ENCODE results near the gene CD96. TPM values are rescaled to one million over a fixed set of nuclear protein-coding genes. Genes with fewer than 3 reads are reported as not detected.

The CD96 gene
- total and polyA plus RNA-seq, 12 donors: 0.22 to 5.6 (median 0.90) TPM; not detected in 1

GRCh38 chr3:111506435-111506834 lies 35.6 kb upstream of the CD96 start:
- TF ChIP-seq CTCF (IDR thresholded peaks at IDR 0.05) (no peak), POLR2A (IDR thresholded peaks at IDR 0.05) (no peak)
- no peak for DNase-seq
- Histone ChIP-seq H3K27ac (no peak overlapping the region), H3K4me3 (no peak overlapping the region), H3K27me3 (no peaks in the 10 kb centered on the region), H3K36me3 (replicated peaks in 1 of 2) (no peaks in the 10 kb centered on the region), H3K9me3 (replicated peaks in 1 of 3) (no peaks in the 10 kb centered on the region), H3K4me1 (replicated peaks in 1 of 2) (no peaks in the 10 kb centered on the region)
- intact Hi-C loops (cut with DNase I): no loop called here
- WGBS, 4 donors: 73 to 100% (median 80%) methylated on average over 1 of the region's 1 CpG

- no peaks in the 10 kb centered on the region for H3K9me3 ChIP-seq (replicated peaks in 1 of 3)
- 86 to 96% (median 89%) methylated on average over 4 of the region's 4 CpGs for WGBS, 4 donors
- H3K4me1 ChIP-seq (replicated peaks in 1 of 2): no peaks in the 10 kb centered on the region
- H3K4me3 ChIP-seq: no peak overlapping the region
- TF ChIP-seq CTCF (IDR thresholded peaks at IDR 0.05): no peak
- TF ChIP-seq POLR2A (IDR thresholded peaks at IDR 0.05): no peak
- intact Hi-C loops (cut with DNase I): no loop called here
- H3K36me3 ChIP-seq (replicated peaks in 1 of 2): no peaks in the 10 kb centered on the region
- no peak for DNase-seq
- H3K27me3 ChIP-seq: no peaks in the 10 kb centered on the region
- no peak overlapping the region for H3K27ac ChIP-seq
Measured at GRCh38 chr3:111509308-111509707, 32.7 kb upstream of the CD96 start.

- H3K27me3 ChIP-seq: no peaks in the 10 kb centered on the region
Measured at GRCh38 chr3:111517801-111518200, 24.2 kb upstream of the CD96 start.

GRCh38 chr3:111519178-111519855 lies 22.7 kb upstream of the CD96 start:
- no peaks in the 10 kb centered on the region for H3K4me1 ChIP-seq (replicated peaks in 1 of 2)
- DNase-seq: no peak
- H3K4me3 ChIP-seq: no peak overlapping the region
- H3K27ac ChIP-seq: no peak overlapping the region
- no peaks in the 10 kb centered on the region for H3K27me3 ChIP-seq
- intact Hi-C loops (cut with DNase I): no loop called here
- no peaks in the 10 kb centered on the region for H3K36me3 ChIP-seq (replicated peaks in 1 of 2)
- TF ChIP-seq CTCF (IDR thresholded peaks at IDR 0.05) (no peak), POLR2A (IDR thresholded peaks at IDR 0.05) (no peak)
- WGBS, 4 donors: 53 to 63% (median 56%) methylated on average over 6 of the region's 6 CpGs
- H3K9me3 ChIP-seq (replicated peaks in 1 of 3): no peaks in the 10 kb centered on the region

More at GRCh38 chr3:111517801-111518200, 24.2 kb upstream of the CD96 start:
- TF ChIP-seq POLR2A (IDR thresholded peaks at IDR 0.05): no peak
- no peak for TF ChIP-seq CTCF (IDR thresholded peaks at IDR 0.05)
- no peaks in the 10 kb centered on the region for H3K9me3 ChIP-seq (replicated peaks in 1 of 3)
- H3K27ac ChIP-seq: no peak overlapping the region
- no peak overlapping the region for H3K4me3 ChIP-seq
- intact Hi-C loops (cut with DNase I): no loop called here
- DNase-seq: no peak
- no peaks in the 10 kb centered on the region for H3K4me1 ChIP-seq (replicated peaks in 1 of 2)
- no peaks in the 10 kb centered on the region for H3K36me3 ChIP-seq (replicated peaks in 1 of 2)
- 51 to 65% (median 62%) methylated on average over 4 of the region's 4 CpGs for WGBS, 4 donors

Measured in adrenal gland (tissue), 12 donors.